ENCODE results near the gene SORL1. TPM values are rescaled to one million over a fixed set of nuclear protein-coding genes. Genes with fewer than 3 reads are reported as not detected.

SORL1 gene
- total and polyA plus RNA-seq, 2 of the 13 experiments (the other 11 are each of a cell fraction or from before 2014, with no cell fraction given): 21.3 to 148 TPM

- no peaks in the 10 kb centered on the region for H3K9me3 ChIP-seq (ENCODE audit: low read length)
- no peaks in the 10 kb centered on the region for H4K20me1 ChIP-seq (ENCODE audit: insufficient read depth, low read length)
- H3K4me3 ChIP-seq (replicated peaks in 1 of 3; ENCODE audit: insufficient read depth in 1 of 3, low read depth in 2 of 3, low read length in 3 of 3): no peak overlapping the region
- H2AFZ ChIP-seq (ENCODE audit: low read length): no peak overlapping the region
- H3K4me2 ChIP-seq (ENCODE audit: low read depth, low read length): no peak overlapping the region
- FAIRE-seq (no peak), DNase-seq (ENCODE audit: low spot score) (no peak), ATAC-seq (no peak)
- TF ChIP-seq ZNF879 (CRISPR knock-in tag; IDR thresholded peaks at IDR 0.05): no peak
- no peak for TF ChIP-seq RCOR2 (CRISPR knock-in tag; IDR thresholded peaks at IDR 0.05)
- TF ChIP-seq ZSCAN20 (CRISPR knock-in tag; IDR thresholded peaks at IDR 0.05; ENCODE audit: borderline replicate concordance): no peak
- TF ChIP-seq ZBTB38 (CRISPR knock-in tag; IDR thresholded peaks at IDR 0.05): no peak
- no peak for TF ChIP-seq HIC2 (CRISPR knock-in tag; IDR thresholded peaks at IDR 0.05; ENCODE audit: low read depth)
- no peak for TF ChIP-seq FOXA1 (IDR thresholded peaks at IDR 0.05)
- no peak for TF ChIP-seq FOXA1 (CRISPR knock-in tag; IDR thresholded peaks at IDR 0.05)
- TF ChIP-seq MED8 (CRISPR knock-in tag; IDR thresholded peaks at IDR 0.05; ENCODE audit: insufficient replicate concordance): no peak
- no peak for TF ChIP-seq SP5 (CRISPR knock-in tag; IDR thresholded peaks at IDR 0.05; ENCODE audit: borderline replicate concordance, low read depth)
- no peak for TF ChIP-seq ARNT (IDR thresholded peaks at IDR 0.05)
- TF ChIP-seq STAT5B (CRISPR knock-in tag; IDR thresholded peaks at IDR 0.05): no peak
- TF ChIP-seq HNRNPH1 (optimal IDR thresholded peaks at IDR 0.05; ENCODE audit: low read depth, low read length): no peak
- no peak for TF ChIP-seq ZBTB43 (CRISPR knock-in tag; conservative IDR thresholded peaks at IDR 0.05)
- no peak for TF ChIP-seq SMARCE1 (IDR thresholded peaks at IDR 0.05; ENCODE audit: borderline replicate concordance)
- TF ChIP-seq ZNF781 (CRISPR knock-in tag; IDR thresholded peaks at IDR 0.05; ENCODE audit: borderline replicate concordance, not compliant biosample characterization): no peak
- intact Hi-C loops (cut with micrococcal nuclease; ENCODE audit: unreplicated experiment): no loop called here
- in situ Hi-C loops (cut with HindIII; ENCODE audit: extremely low pct_ligation_motif_present, low pct_unique_long_range_greater_than_20kb): no loop called here
- ChIA-PET CTCF (ENCODE audit: low intra/inter-chr PET ratio, low total read pairs) (no interaction called here), POLR2A (no interaction called here)
- no peak overlapping the region for H3K27ac ChIP-seq (ENCODE audit: extremely low read length, insufficient read depth, low read length)
- no peaks in the 10 kb centered on the region for H3K36me3 ChIP-seq (replicated peaks in 1 of 2; ENCODE audit: control insufficient read depth in 1 of 2, insufficient read depth in 2 of 2, low read length in 2 of 2)
- WGBS (ENCODE audit: low lambda C conversion rate): 95% methylated on average over 4 of the region's 4 CpGs
- BruUV-seq (replicated peaks): no TSS peak
- peaks cover 8% of the 10 kb centered on the region for H3K79me2 ChIP-seq (ENCODE audit: insufficient read depth, low read length)
- peaks cover 60% of the 10 kb centered on the region for H3K4me1 ChIP-seq (ENCODE audit: insufficient read depth, low read length)
- H3K27me3 ChIP-seq (ENCODE audit: control insufficient read depth in 1 of 2, insufficient read depth in 2 of 2, low read length in 2 of 2): peaks cover 0 to 6% of the 10 kb centered on the region in 2 experiments; a peak in 1 of 5 replicates
- no peak overlapping the region for H3K9ac ChIP-seq (ENCODE audit: insufficient read depth, low read depth, low read length)
Observed at GRCh38 chr11:121448011-121448410, 4.1 kb upstream of the SORL1 start.

Measured in HepG2 (cell line).